Endometrium (tissue), 2 donors: ENCODE data around the gene IL36G.

Experiments
- FAIRE-seq: peaks from 2 replicates; lab custom pipeline; 2012; peaks lifted over from hg19 to GRCh38; lab: Jason Lieb, UNC
- donor health status: control.
- donor health status: control.

The IL36G gene

DNA sequence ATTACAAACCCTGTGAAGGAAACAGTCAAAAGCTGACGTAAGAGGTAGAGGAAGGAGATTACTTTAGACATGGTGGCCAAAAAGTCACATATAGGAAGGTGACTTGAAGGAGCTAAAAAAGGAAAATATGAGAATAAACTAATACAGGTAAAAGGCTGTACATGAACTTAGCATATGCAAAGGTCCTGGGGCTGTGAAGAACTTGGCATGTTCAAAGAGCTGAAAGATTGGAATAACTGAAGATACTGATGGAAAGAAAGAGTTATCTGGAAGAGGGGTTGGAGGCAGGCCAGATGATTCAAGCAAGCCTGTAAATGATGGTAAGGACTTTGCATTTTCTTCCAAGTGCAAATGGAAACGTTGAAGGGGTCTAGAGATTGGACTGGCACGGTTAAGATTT is 40.7 kb downstream of the IL36G start:
- FAIRE-seq: no peak

DNA sequence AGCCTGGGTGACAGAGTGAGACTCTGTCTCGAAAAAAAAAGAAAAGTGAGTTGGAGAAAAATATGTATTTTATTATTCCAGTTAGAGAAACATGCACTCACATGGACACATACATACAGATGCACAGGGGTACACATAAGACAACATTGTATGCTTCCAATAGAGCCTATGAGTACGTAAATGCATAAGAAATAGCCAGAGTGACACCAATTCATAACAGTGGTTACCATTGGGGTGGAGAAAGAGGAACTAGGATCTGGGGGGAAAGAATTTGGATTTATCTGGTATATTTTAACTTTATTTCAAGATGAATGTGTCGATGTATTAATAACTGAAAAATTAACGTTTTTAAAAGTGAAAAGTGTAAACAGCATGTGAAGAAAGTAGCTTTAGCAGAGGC is 43.5 kb downstream of the IL36G start:
- no peak for FAIRE-seq

DNA sequence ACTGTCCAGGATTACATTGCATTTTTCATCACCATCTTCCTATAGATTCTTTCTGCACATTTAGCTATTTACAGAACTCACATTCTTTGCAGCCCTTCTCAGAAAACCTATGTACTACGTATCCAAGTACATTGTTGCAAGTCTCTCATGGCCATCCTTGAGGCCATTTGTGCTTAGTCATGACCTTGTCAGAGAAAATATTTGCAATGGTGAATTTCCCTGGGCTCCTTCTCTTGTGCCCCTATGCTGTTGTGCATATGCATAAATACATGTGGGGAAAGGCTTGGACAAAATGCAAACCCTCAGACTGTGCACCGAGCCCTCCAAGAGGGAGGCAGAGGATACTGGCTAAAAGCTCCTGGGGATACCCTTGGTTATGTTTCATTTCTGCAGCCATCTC is 47.0 kb downstream of the IL36G start:
- FAIRE-seq: no peak

DNA sequence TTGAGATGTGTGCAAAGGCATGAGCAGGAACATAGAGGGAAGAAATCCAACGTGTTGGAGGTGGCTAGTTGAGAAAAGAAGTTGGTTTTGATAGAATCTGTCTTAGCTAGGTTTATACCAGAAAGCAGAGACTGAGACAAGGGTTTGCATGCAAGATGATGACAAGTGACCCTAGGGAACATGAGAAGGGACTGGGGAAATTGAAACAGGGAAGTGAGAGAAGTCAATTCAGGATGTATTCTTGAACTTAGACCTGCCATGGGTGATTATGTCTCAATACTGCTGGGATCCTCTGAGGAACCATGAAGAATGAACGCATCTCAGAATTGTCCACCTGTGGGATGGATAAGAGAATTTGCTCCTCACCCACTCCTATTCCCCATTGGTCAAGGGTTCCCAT is 47.9 kb downstream of the IL36G start:
- no peak for FAIRE-seq

DNA sequence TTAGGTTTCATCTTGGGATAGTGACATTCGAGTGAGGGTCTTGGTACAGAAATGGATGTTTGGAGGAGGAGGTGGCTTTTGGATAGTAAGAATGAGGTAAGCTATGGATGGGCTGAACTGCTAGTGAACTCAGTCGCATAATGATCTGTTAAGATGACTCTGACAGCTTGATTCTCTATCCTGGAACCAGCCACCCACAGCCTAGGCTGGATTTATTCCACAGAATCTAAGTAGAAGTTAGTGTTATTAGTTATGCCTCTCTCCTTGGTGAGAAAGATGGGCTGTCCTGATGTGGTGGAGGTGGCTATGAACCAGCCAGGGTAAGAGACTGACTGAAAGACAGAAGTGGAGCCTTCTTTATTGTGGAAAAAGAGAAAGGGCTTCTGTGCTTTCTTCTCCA is 49.9 kb downstream of the IL36G start:
- no peak for FAIRE-seq

DNA sequence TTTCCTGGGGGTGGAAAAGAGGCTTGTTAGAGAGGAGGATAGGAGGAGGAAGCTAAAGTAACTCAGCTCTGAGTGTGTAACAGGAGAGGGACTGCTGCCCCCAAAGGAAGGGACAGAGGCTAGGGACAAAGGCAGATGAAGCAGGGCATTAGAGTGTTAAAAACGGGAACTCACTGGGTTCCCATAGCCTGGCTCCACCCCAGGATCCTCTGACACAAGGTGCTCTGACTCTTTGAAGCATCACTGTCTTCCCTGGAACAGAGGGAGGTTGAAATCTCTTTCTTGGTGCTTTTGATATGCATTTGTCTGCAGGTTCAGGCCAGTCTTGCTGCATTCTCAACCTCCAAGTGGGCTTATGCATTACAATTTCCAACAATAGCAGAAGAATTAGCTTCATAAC is 50.3 kb downstream of the IL36G start:
- FAIRE-seq: no peak

DNA sequence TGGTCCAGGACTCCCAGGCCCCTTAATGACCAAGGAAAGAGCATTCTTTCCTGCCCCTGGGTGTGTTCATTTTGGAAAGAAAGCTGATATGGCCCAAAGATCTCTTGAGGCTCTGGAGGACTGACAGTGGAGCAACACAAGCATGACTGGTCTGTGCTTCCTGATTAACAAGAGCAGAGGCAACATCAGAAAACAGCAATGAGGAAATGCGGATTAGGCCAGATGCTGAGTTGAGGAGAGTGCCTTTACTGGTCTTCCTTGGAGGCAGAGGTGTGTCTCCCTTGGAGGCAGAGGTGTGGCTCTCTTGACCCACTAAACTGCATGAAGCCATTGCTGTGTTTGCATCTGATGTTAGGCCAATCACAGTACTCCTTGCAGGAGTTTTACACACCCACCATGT is 54.9 kb downstream of the IL36G start:
- no peak for FAIRE-seq

DNA sequence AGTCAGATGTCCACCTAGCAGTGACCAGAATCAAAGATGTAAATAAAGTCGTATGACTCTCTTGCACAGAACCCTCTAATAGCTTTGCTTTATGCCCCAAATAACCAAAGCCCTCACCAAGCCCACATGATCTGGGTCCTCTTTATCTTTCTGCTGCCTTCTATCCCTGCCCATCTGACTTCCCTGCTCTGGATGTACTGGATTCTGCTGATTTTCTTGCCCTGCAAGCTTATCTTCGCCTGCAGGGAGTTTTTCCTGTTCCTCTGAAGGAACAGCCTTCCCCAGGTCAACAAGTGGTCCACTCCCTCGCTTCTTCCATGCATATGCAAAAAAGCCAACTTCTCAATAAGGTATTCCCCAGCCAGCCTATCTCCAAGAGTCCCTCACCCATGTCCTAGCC is 56.2 kb downstream of the IL36G start:
- FAIRE-seq: no peak
